Fibroblast of upper back skin (primary cell): ENCODE measurements around the gene FBXO8.
A peak's percentile ranks its signal among the peaks of the same experiment; 100 is the strongest.

Experiments used
- DNase-seq: peaks from one replicate; pipeline ENCODE4 v3.0.0-alpha.2; 2013

FBXO8 gene

DNA sequence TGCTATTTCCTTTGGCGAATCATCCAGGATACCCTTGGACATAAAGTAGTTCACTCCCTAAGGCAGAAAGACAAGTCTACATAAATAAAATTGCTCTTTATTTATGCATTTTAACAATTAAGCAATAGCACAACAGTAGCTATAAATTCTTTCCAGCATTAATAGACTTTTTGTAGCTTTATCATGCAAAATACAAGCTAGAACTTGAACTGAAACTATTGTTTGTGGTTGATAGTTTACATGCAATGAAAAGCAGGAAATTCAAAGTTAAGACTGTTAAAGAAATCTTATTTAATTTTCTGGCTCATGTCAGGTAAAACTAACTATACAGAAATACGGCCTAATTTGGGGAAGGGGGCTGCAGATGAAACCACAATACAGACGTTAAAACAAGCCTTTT, 42.3 kb downstream of the FBXO8 start:
- DNase-seq, result no peak

DNA sequence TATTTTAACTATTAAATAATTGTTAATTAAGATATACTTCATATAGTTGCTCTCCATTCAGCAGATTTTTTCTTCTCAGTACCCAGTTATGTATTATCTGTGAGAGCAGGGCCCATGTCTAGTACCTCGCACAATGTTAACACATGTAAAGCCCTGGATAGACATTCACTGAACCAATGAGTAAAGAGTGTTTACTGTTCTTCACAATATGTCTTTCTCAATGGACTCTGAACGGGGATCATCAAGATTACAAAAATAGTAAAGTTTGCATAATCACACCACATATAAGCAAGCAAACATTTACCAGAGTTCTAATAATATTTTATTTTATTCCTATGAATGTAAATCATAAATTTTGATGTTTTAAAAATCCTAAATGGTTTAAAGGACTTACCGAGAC, 47.1 kb downstream of the FBXO8 start:
- no peak for DNase-seq

DNA sequence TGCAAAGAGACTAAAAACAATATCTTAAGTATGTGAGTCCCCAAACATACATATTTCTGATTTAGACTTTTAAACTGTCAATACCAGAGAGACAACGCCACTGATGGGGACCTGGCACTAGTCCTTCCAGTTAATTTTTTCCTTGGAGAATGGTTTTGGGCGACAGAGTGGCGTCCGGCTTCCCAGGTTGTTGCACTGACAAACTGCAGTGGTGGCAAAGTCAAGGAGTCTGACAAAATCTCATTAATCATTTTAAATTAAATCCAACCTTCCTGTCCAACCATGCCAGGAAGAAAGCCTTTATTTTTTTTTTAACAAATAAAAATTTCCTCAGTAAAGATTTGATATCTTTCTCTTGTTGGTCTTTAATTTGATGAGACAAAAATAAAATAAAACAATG, 52.8 kb downstream of the FBXO8 start:
- DNase-seq, result no peak

DNA sequence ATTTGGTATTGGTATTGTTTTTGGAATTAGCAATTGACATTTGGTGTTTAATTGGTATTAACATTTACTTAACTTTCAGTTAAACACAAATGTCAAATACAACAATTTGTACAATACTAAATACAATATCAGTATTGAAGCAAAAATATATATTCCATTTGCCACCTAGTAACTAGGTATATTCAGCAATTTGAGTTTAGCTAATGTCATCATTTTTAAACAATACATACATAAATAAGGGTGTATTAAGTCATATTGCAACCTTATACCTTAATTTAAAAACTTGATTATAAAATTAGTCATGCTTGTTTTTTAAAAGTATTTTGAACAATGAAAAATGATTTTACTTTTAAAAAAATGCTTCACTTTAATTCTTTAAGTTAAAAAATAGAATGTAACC, 53.3 kb downstream of the FBXO8 start:
- no peak for DNase-seq

DNA sequence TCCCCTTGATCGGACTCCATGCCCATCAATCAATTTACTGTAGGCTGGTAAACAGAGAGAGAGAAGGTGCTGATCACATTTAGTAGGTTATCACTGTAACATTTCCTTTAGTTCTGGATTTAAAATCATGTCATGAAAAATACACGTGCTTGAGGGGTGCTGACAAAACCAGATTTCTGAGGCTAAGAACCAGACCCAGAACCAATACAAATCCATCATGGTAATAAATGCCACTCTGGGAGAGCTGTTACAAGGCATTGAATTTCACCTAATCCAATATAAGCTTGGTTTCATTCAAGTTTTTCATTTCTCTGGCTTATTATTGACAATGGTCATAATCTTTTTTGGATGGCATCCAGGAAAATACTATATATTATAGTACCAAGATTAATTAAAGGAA, 54.5 kb downstream of the FBXO8 start:
- no peak for DNase-seq

DNA sequence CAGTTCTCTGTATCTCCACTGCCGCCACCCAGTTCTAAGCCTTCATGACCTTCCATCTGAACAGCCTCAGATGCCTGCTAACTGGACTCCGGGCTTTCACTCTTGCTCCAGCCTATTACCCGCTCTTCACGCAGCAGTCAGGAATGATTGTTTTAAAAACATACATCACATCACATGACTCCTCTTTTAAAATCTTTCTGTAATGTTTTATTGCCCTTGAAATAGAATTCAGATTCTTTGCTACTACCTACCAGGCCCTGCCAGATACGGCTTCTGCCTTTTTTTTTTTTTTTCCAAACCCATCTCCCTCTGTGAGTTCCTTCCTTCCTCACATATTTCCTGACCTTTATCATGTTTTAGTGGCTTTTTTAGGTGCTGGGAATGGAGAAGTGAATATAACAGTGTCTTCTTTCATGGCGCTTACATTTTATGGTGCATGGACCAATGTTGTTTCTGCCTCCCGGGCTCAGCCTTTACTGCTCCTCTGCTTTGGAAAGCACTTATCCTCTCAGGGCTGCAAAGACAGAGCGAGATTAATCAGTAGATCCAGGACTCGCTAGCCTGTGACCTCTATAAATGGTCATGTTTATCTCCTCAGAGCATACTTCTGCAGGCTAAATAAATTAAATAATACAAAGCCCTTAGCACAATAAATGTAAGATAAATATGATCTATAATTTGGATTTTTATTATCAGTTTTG, 58.0 kb downstream of the FBXO8 start:
- DNase-seq, result no peak

DNA sequence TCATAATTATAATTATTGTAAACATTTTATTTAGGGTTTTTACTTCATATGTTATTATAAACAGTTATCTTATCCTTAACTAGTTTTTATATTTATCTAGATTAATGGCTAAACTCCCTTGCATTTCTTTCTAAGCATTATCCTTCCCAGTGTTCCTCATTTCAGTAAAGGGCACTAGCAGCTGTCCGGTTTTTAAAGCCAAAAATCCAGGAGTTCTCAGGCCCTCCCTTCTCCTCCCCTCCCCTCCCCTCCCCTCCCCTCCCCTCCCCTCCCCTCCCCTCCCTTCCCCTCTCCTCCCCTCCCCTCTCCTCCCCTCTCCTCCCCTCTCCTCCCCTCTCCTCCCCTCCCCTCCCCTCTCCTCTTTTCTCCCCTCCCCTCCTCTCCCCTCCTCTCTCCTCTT, 58.9 kb downstream of the FBXO8 start:
- DNase-seq, result no peak

DNA sequence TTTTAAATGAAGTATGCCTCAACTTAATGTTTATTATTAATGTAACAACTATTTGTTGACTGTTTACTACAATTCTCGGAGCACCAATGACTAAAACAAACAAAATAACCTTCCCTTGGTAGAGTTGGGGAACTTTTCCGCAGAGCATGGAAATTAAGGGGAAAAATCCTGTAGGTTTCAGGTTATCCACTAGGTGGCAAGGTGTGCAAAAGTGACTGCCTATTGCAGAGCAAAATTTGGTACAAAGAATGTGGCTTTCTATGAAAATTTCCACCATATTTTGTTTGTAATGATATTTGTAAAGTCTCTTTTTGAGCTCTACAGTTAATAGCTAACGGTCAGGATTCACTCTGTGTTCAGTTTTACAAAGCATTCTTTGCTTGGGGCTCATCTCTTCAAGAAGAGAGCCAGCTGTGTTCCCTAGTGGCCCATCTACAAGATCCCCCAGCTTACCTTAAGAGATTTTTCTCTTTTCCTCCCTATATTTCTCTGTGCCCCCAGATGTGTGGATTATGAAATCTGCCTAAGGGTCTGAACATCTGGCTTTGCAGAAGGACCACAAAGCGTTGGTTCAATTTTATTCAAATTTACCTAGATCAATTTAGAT, 61.1 kb downstream of the FBXO8 start:
- DNase-seq, result peak; percentile 27

DNA sequence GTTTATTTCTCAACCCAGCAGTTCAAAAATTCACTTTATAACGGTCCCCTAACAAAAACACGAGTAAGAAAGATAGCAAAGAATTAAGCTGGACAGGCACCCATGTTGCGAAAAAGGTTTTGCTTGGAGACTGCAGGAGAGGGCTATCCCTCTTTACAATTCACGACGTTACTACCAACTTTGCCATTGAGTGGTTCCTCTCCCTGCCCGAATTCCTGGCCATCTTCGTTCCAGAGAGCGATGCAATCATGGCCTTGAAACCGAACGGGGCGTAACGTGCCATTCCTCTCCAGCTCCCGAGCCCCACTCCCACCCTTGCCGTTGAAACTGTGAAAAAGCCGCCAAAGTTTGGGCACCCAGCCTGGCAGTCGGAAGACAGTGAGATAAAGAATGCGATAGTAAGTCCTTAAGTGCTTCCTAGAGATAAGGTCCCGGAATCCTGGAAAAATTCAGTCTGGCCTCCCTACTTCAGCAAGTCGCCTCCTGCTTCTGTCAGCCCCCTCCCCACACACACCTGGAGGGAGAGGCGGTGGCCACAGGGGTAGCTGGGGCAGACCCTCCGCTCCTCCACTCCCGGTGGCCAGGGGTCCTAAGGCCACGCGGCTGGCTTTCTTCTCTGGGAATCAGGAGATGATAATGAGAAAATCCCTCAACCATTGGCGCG, 65.2 kb downstream of the FBXO8 start:
- DNase-seq, result no peak

DNA sequence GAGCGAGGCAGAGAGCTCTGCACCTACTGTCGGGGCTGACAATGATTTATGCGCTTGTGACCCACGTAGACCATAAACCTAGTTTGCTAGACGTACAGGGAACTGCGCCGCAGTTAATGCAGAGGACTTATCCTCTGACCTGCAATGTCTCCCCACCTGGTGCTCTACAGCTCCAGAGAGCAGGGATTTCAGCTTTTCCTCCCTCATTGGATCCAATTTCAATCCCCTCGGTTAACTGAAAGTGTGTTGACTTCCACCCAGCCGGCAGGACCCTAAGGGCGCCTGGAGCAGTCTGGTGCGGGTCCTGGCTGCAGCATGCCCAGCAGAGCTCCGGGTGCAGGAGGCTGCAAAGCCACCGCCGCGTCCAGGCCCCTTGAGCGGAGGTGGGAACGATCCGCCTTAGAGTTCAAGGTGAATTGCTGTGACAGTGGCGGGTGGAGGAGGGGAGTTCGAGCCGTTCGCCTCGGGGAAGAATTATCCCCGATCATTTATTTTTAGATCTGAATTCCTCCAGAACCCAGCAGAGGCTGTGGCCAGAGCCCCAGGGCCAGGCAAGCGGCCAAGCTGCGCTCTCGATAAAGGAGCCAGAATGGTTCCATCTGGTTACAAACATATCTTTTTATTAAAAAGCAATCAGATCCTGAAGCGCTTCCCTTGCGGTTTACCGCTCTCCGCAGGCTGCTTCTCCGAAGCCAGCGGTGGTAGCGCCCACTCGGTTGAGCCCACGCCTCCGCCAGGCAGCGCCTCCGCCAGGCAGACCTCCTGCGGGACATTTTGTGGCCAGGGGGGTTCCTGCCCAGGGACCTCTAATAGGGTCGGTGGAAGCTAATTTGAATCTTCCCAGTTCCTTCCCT, 66.0 kb downstream of the FBXO8 start:
- peak; percentile 90 for DNase-seq

DNA sequence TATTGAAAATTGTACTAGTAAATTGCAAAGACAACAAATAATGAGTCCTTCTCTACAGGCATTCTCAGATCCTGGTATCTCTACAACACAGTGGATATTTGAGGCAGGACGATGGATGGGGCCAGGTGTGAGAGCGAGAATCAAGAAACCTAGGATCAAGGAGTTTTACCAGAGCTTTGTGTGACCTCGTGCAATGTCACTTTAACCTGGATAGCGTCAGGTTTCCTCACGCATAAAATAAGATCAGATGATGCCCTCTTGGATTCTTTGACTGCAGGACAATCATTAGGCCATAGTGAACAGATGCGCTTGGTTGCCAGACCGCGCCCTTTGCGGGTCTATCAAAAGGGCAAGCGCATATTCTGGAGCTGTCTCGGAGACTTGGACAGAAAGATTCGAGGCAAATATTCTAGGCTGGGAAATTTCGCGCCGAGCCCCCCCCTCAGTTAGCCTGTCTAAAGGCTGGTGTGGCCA, 66.6 kb downstream of the FBXO8 start:
- DNase-seq, result no peak

DNA sequence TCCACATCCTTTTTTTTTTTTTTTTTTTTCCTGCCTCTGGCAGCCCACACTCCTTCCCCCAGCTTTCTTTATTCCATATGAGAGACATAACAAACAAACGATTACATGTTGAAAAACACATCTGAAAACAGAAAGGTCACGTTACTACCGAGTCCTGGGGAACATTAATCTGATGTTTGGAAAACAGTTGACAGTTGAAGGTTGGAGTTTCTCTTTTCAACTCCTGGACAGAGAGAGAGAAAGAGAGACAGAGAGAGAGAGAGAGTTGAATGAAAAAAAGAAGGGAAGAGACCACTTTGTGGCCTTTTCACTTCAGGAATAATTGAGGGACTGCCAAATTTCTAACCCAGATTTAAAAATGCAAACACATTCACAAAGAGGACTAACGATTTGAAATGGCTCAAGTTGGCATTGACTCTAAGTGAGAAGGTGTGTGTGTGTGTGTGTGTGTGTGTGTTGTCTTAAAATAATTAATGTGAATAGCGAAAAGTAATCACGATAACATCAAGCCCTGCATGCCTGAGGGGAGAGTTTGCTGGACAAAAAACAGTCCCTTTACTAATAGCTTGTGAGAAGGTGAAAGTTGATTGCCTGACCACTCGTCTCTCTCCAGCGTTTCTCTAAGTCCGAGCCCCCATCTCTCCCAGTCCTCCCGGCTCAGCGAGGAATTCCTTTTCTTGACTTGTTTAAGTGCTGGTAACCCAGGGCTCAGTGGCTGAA, 67.3 kb downstream of the FBXO8 start:
- no peak for DNase-seq

DNA sequence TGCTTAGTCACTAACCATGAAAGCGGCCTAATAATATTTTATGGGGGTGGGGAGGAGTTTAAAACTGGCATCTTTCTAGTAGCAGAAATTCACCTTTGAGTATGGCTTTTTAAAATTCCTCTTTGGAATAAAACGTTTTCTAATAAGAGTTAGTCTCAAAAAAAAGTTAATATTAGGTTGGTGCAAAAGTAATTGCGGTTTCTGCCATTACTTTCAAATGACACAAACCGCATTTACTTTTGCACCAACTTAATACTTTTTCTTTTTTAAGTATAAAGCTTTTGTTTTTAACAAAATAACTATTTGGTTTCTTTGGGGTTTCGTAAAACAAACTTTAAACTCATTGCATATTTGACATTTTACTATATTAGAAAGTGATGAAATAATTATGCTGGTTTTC, 68.4 kb downstream of the FBXO8 start:
- DNase-seq, result no peak

DNA sequence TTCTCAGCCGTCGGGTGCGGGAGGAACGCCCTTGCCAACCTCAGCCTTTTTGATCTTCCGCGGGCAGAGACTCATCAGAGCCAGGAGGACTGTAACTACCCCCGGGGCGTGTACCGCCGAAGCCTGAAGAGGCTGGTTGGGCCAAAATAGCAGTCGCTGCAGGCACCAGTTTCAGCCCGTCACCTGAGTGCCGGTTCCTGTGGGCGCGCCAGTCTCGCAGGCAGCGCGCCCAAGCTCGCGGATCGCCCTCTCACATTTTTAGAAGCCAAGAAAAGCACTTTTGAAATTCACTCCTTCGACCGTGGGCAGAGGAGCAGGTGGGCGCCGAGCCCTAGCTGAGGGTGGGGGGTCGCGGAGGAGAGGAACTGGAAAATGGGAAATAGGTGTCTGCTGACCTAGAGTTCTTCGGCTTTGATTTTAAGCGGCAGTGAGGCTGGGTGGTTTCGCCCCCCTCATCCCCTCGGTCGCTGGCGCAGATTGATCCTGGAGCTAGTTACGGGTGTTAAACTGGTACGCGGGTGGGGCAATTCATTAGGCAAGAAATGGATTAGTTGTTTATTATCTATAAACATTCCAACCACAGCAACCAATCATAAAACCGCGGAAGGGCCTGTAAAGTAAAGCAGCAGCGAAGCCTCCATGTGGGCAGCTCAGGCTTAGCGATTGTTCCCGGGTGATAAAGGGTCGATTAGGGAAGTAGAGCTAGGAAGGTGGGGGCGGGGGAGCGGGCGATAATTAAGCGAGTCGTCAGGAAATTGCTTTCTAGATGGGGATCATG, 69.2 kb downstream of the FBXO8 start:
- DNase-seq, result no peak

DNA sequence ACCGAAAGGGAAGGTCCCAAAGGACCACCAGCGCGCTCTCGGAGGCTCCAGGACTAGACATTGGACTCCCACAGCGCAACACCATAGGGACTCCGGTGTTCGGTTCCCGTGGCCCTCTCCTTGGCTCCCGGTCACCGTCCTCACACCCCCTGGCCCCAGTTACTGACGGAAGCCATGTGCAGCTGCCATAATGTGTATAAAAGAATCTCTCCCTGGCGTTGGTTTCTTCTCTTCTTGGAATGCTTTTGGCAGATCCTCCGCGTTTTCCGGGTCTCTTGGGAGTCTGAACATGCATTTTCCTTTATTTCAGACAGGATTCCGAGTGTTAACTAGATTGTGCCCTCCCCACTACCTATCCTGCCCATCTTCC, 69.8 kb downstream of the FBXO8 start:
- DNase-seq, result peak; percentile 45

DNA sequence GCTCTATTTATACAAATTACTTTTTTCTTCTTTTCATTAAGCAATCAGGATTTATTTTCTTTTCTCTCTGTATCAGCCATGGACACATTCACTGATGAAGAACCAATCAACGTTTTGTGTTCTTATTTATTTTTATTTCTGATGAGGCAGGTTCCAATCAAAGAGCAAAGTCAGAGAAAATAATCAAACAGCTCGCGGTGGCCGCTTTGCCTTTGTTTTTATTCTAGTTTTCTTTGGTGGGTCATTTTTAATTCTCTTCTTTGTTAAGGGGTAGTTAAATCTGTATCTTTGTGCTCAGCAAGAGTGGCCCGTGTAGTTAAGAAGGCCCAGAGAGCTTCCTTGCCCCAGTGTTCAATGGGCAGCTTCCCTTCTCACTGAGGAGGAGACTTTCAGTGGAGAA, 71.4 kb downstream of the FBXO8 start:
- DNase-seq, result no peak

DNA sequence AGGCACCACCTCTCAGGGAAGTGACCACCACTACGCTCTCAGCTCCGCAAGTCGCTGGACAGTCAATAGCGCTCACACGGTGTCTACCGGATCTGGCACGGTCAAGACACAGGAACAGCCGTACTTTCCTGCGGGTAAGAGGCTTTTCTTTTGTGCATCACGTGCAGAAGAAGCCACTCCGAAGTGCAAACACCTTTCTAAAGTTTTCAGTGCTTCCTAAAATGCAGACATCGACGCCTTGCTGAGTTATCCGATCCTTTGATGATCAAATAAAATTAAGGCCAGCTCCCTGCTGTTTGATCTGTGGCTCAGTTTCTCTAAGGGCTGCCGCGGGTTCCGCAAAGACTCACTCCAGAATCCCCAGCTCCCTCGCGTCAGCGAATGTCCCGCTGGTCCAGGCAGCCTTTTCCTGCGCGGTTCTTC, 71.8 kb downstream of the FBXO8 start:
- DNase-seq, result no peak

DNA sequence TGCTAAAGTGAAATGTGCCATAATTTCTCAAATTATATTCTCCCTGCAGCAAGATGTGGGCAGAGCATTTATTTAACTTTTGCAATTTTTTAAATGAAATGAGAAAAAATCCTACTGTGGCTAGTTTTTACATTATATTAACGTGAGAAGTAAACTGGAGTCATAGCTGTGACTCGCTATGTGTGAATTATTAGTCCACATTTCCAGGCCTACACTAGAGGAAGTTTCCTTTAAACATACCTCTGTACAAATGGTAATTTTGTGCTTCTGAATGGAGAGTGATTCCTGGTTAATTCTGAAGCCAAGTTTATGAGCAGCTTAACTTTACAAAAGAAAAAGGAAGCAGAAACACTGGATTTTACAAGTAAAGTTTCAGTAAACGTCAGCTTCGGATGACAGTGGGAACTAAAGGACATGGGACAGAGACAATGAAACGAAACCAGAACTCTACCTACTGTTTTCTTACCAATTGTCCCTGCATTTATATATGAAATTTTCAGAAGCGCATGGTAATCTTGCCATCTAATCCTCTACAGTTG, 72.4 kb downstream of the FBXO8 start:
- peak; percentile 32 for DNase-seq

DNA sequence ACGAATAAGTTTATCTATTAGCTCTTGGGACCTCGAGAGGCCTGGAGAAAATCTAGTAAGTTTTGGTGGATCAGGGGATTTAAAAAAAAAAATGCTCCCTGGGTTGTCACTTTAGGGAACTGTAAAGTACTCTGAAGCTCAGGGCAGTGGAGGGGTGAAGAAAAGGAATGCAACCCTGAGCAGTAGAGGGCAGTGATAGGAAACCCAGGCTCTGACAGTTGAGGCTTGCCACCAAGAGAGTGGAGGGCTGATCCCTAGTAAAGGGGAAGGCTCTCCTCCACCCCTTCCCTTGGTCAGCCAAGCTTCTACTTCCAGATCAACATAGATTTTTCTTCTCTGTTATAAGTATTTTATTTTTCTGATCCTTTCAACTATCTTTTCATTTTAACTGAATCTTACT, 73.1 kb downstream of the FBXO8 start:
- no peak for DNase-seq

DNA sequence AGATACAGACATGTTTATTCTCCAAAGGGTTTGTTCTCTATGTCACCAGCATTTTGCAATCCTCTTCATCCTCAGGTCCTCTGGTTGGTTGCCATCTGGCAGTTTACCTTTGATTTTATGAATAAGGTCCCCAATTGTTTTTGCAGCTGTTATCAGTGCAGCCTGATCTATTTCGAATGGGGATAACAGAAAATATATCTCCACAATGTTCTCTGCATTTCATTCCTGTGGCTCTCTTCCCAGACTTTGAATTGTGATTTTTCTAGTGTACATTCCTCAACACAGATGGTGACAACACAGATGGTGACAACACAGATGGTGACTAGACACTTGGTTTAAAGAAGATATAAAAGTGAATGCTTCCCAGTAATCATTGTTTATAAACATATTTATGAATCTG, 74.1 kb downstream of the FBXO8 start:
- no peak for DNase-seq

DNA sequence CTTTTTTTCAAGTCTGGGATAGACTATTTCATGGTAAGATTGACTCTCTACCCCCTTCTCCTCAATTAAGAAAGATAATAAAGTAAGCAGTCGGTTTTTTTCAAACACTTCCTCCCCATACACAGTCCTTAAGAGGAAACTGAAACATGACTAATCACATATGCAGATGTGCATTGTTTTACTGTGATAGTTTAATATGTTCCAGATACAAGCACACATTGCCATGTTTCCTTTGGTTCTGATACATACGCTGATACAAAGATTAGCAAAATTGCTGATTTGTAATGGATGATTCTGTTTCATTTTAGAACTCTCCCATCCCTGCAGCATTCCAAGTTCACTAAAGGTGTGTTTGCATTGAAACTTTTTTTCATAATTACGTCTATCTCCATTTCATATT, 76.1 kb downstream of the FBXO8 start:
- no peak for DNase-seq
